Cortex of kidney (tissue), 1 donor: Measurements from ENCODE around the gene OR2AP1.
"Not testable (repeated sequence)": the region's sequence is repeated elsewhere in the genome, so short reads cannot be mapped to it uniquely, and the experiment has no call there.

Experiments
- DNase-seq: peaks from one replicate; lab custom pipeline; 2025; lab: John Stamatoyannopoulos, UW

The OR2AP1 gene

DNA sequence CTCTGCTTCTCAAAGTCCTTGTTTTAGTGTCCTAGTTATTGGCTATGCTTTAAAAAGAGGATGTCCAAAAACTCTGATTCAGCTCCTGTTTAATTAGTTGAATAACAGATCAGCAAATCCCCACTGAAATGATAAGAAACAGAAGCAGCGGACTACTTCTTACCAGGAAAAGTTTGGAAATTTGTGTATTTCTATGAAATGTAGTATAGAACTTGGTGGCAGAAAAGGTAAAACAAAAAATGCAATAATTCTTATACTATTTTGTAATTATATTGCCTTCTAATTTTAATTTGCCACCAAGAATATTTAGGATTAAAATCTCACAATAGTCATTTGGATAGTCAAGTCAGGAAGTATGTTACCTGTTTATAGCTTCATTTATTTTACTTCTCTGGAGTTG is at the start of gene OR2AP1:
TSS of gene OR2AP1 (plus strand) at position 301 of the 400 bp plus-strand sequence. CDS start 1,947 bp downstream, outside the sequence.
- no peak for DNase-seq

DNA sequence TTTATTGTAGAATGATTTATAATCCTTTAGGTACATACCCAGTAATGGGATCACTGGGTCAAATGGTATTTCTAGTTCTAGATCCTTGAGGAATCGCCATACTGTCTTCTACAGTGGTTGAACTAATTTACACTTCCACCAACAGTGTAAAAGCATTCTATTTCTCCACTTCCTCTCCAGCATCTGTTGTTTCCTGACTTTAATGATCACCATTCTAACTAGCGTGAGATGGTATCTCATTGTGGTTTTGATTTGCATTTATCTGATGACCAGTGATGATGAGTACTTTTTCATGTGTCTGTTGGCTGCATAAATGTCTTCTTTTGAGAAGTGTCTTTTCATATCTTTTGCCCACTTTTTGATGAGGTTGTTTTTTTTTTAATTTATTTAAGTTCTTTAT is 24.0 kb upstream of the OR2AP1 start:
- not testable (repeated sequence) for DNase-seq

- no peak for DNase-seq
Observed at GRCh38 chr12:55548756-55549155, 23.5 kb upstream of the OR2AP1 start.

DNA sequence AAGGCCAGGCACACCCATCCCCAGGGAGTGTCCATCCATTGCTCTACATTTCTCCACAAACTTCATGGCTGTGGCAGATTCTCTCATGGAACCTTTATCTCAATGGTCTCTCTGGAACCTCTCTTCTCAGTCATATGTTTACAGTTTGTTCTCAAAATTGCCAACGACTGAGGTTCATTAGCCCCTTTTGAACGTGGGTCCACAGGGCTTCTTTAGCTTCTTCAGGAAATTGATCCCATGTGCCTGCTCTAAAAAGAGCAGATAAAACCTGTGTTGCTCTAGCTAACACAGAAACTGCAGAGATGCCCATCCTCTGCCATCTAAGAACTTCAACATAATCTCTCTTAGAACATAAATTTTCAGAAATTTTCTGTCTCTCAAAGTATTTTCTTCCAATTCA is 23.0 kb upstream of the OR2AP1 start, which contains the start of gene OR6C4:
TSS of gene OR6C4 (plus strand) at position 301 of the 400 bp plus-strand sequence. CDS start 1,625 bp downstream, outside the sequence.
- DNase-seq = no peak

- no peak for DNase-seq
Observed at GRCh38 chr12:55554296-55554695, 18.0 kb upstream of the OR2AP1 start.

GRCh38 chr12:55570060-55570459 is 2.2 kb upstream of the OR2AP1 start:
- not testable (repeated sequence) for DNase-seq

DNA sequence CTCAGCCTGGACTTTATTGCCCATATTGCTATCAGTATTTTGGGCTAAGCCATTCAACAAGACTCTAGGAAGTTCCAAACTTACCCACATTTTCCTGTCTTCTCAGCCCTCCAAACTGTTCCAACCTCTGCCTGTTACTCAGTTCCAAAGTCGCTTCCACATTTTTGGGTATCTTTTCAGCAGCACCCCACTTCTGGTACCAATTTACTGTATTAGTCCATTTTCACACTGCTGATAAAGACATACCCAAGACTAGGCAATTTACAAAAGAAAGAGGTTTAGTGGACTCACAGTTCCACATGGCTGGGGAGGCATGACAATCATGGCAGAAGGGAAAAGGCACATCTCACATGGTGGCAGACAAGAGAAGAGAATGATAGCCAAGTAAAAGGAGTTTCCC is 1.6 kb upstream of the OR2AP1 start:
- DNase-seq = not testable (repeated sequence)

DNA sequence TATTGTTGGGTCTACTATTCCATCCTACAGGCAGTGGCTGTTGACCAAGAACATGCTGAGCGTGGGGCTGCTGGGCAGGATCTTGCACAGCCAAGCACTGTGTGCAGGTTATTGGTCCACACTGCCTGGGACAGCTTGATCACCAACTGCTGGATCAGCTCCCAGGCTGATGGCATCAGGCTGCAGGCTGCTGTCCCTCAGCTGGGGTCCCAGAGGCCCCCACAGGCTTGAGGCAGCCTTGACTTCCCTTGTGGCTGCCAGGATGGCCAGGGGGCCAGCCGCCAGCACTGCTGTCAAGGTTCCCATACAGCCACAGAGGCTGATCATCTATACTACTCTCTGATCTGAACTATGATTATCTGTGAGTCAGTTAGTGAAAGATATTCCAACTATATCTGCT is 9.8 kb downstream of the OR2AP1 start:
- DNase-seq = no peak

- DNase-seq = no peak
Observed at GRCh38 chr12:55585817-55586216, 13.5 kb downstream of the OR2AP1 start.

DNA sequence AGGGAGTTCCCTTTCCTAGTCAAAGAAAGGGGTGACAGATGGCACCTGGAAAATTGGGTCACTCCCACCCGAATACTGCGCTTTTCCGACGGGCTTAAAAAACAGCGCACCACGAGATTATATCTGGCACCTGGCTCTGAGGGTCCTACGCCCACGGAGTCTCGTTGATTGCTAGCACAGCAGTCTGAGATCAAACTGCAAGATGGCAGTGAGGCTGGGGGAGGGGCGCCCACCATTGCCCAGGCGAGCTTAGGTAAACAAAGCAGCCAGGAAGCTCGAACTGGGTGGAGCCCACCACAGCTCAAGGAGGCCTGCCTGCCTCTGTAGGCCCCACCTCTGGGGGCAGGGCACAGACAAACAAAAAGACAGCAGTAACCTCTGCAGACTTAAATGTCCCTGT is 17.9 kb downstream of the OR2AP1 start:
- not testable (repeated sequence) for DNase-seq

DNA sequence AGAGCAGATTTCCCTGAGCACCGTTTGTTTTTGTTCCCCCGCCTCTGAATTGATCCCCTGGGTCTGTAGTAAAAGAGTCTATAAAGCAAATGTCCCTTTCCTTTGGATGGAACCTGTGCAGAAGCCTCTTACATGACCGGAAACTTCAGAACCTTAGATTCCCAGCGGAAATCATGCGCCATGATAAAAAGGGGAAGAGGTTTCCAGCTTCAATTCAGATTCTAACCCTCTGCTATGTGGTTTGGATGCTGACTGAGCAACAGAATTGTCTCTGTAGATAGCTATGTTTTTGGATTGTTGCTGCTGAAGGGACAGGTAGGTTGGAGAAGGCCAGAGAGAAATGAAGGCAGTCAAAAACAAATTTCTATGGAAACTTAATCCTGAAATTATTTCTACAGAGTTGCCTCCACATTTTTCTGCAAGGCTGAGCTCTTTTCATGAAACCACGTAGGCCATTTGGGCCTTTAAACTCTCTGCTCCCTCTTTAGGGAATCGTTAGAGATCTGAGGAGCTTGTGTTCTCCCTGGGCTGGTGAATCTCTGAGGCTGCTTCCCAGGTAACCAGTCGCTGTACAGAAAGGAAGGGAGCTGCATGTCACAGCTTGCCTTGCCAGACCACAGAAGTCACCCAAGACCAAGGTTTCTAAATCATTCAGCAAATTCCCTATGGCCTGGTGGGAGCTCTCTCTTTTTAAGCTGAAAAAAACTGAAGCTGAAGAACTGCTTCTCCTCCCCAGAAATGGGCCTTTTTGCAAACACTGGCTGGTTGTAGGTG is 35.7 kb downstream of the OR2AP1 start:
- DNase-seq = no peak

GRCh38 chr12:55610598-55610997 is 38.3 kb downstream of the OR2AP1 start:
- no peak for DNase-seq

- no peak for DNase-seq
Observed at GRCh38 chr12:55612646-55613045, 40.4 kb downstream of the OR2AP1 start.

GRCh38 chr12:55614764-55615163 is 42.5 kb downstream of the OR2AP1 start:
- DNase-seq = no peak

DNA sequence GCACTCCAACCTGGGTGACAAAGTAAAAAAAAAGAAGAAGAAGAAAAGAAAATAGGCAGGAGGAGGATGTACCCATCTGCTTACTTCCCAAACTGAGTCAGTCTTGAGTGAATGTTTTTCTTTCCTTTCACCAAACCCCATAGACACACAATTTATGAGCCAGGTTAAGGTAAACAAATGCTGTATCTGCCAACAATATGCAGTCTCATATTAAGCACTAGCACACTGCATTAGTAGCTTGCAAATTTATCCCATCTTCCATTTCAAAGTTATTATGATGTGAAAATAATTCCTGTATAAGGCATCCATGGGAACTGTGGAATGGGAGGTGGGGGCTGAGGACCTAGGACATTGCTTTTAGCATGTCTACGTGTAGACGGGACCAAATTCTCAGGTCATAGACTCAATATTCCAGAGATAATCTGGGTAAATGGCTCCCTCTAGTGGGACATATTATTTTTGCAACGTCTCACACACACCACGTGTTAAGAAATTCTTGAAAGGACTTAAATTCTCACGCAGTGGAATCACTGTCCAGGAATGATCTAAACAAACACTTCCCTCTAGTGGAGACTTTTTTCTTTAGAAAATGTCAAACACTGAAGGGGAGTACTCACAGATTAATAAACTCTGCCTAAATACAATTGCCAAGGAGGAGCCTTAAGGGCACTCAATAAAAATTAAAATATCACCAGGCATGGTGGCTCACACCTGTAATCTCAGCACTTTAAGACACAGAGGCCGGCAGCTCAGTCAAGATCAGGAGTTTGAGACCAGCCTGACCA is 47.3 kb downstream of the OR2AP1 start:
- DNase-seq = no peak

DNA sequence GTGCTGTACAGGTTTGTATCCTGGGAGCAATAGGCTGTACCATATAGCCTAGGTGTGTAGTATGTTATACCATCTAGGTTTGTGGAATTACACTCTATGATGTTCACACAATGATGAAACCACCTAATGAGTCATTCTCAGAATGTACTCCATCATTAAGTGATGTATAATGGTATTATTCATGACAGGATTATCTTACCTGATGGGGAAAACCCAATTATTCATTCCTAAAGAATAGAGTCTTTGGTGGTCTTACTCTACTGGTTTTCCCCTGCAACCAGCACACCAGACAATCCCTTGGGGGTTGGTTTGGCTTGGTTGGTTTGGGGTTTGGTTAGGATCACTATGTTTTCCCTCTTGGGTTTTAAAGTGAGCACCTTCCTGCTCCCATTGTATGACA is 51.8 kb downstream of the OR2AP1 start:
- no peak for DNase-seq
